GM19043 (cell line): ENCODE measurements around the gene PYY.
"Not testable (repeated sequence)": the region's sequence is repeated elsewhere in the genome, so short reads cannot be mapped to it uniquely, and the experiment has no call there.

Source experiments
- ATAC-seq: cut with Tn5 transposase; IDR thresholded peaks from one replicate; pipeline ENCODE4 v1.9.1; 2021; ENCODE audit warnings: low read depth; ENCODE audit not compliant: unreplicated experiment

PYY gene

DNA sequence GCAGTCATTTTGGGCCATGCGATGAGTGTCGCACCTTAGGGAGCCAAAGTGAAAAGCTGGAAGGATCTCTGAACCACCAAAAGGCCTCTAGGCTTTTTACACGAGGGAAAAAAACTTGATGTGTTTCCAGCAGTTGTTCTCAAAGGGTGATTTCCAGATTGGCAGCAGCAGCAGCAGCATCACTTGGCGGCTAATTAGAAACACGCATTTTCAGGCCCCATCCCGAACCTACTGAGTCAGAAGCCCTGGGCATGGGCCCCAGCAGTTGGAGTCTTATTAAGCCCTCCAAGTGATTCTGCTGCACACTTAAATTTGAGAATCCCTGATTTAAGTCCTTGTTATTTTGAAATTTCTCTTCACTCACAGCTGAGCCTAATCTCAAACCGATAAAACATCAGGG, 25.3 kb upstream of the PYY start:
- no peak for ATAC-seq

DNA sequence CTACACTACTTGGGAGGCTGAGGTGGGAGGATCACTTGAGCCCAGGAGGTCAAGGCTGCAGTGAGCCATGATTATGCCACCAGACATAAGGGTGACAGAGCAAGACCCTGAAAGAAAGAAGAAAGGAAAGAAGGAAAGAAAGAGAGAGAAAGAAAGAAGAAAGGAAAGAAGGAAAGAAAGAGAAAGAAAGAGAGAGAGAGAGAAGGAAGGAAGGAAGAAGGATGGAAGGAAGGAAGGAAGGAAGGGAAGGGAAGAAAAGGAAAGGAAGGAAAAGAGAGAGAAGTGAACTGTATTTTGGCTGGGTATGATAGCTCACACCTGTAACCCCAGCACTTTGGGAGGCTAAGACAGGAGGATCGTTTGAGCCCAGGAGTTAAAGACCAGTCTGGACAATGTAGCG, 24.3 kb upstream of the PYY start:
- no peak for ATAC-seq

DNA sequence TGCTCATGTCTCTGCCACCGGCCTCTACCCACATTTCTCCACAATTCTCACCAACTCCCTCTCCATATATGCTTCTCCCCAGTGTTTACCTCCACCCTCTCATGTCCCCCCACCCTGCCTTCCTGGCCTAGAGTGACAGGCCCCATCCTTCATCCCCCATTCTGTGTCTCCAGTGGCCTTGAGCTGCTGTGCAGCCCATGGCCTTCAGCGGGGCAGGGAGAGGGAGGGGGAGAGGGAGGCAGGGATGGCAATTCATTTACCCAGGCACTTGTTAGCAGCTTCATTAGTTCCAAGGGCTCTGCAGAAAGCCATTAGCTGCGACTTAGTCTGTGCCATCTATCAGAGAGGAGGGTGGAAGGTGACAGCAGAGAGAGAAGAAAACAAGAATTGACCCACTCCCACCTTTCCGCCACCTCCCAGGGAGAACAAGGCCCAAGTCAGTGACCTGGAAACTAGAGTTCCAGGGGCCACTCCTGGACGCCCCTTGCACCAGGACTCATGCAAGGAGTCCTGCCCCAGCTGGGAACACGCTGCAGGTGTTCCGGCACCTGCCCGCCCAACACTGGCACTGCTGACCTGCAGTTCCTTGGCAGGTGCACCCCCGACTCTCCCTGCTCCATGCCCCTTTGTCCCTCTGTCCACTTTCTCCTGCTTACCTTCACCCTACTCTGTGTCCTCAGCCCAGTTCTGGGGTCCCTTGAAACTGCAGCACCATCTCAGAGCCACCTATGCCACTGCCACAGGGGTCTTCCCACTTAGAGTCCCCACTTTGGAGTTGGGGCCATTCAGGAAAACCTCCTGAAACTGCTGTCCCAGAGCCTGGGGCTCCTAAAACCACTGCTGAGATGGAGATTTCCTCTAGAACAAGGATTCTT, 23.5 kb upstream of the PYY start:
- ATAC-seq, result no peak

DNA sequence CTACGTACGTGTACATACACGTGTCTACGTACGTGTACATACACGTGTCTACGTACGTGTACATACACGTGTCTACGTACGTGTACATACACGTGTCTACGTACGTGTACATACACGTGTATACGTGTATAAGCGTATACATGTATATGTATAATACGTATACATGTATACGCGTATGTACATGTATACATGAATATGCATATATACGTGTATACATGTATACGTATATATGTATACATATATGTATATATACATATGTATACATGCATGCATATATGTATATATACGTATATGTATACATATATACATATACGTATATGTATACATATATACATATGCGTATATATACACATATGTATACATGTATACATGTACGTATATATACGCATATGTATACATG, 22.2 kb upstream of the PYY start:
- no peak for ATAC-seq

DNA sequence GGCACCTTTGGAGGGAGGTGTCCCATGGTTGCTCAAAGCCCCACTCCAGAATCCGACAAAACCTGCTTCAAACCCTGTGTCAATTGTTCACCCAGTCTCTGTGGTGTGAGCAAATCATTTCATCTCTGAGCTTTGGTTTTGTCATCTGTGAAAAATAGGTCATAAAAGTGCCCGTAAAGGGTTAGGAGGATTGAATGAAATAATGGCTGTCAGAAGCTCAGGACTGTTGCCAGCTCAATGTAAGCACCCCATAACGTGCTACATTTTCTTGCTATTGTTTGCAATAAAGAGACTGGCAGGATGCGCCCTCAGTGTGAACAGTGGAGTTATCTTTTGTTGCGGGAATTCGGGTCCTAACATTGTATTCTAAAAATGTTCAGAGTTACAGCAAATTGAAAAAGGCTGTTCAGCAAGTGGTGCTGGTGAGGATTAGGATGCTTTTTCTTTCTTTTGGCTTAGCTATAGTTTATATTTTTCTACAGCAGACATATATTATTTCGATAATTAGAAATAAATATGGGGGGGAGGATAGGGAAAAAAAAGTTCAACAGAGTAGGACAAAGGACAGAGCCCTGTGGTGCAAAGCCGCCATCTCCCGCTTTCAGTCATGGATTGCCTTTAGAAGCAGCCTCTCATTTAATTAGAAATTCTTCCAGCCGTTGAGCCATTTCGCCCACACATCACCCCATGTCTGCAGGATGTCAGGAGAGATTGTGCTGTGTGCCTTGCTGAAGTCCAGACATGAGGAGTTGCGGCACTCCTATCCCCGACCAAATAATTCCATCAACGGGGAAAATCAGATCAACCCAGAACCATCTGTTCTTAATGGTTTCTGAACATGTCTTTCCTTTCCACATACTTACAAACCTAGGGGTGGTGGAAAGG, 20.9 kb upstream of the PYY start:
- ATAC-seq, result no peak

DNA sequence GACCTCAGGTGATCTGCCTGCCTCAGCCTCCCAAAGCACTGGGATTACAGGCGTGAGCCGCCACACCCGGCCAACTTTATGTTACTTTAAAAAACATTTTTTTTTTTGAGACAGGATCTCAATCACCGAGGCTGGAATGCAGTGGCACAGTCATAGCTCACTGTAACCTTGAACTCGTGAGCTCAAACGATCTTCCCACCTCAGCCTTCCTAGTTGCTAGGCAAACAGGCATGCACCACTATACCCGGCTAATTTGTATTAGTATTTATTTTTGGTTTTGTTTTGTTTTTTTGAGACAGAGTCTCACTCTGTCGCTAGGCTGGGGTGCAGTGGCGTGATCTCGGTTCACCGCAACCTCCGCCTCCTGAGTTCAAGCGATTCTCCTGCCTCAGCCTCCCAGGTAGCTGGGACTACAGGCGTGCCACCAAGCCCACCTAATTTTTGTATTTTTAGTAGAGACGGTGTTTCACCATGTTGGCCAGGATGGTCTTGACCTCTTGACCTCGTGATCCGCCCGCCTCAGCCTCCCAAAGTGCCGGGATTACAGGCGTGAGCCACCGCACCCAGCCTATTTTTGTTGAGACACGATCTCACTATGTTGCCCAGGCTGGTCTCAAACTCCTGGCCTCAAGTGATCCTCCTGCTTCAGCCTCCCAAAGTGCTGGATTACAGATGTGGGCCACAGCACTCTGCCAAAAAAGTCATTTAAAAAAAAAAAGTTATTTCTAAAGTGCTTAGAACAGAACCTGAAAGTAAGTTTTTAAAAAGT, 18.9 kb upstream of the PYY start:
- ATAC-seq, result not testable (repeated sequence)

DNA sequence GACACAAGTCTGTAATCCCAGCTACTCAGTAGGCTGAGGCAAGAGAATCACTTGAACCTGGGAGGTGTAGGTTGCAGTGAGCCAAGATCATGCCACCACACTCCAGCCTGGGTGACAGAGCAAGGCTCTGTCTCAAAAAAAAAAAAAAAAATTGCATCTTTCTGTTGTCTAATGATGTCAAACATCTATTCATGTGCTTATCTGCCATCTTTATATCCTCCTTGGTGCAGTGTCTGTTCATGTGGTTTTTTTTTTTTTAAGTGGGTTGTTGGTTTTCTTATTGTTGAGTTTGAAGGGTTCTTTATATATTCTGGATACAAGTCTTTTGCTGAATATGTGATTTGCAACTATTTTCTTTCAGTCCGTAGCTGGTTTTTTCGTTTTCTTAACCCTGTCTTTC, 17.7 kb upstream of the PYY start:
- ATAC-seq, result not testable (repeated sequence)

DNA sequence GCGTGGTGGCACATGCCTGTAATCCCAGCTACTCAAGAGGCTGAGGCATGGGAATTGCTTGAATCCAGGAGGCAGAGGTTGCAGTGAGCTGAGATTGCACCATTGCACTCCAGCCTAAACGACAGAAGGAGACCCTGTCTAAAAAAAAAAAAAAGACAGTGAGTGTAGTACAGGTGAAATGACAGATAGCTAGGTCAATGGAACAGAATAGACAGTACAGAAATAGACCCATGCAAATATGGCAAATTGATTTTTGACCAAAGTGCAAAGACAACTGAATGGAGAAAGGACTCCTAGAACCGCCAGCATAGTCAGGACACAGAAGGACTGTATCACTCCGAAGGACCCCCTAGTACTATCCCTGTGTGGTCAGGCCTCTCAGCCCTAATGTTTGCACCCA, 16.6 kb upstream of the PYY start:
- ATAC-seq, result no peak

DNA sequence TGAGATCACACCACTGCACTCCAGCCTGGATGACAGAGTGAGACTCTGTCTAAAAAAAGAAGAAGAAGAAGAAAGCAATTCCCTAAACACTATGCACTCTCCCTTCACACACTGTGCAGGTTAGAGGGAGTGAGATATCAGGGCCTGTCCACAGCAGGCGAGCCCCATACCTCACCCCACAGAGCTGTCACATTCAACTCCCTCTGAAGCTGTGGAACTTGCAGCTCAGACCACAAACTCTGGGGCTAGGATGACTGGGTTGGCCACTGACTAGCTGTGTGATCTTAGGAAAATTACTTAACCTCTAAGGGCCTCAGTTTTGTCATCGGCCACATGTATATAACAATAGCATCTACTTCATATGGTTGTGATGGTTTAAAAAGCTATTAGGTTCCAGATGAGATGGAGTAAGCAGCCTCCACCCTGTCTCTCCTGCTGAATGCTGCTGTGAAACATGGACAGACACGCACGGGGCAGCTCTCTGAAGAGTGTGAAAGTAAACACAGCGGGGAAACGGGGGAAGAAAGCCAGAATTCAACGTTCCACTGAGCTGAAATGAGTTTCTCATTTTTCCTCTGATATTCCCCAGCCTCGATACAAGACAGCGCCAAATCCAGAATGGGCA, 13.6 kb upstream of the PYY start:
- ATAC-seq, result no peak

DNA sequence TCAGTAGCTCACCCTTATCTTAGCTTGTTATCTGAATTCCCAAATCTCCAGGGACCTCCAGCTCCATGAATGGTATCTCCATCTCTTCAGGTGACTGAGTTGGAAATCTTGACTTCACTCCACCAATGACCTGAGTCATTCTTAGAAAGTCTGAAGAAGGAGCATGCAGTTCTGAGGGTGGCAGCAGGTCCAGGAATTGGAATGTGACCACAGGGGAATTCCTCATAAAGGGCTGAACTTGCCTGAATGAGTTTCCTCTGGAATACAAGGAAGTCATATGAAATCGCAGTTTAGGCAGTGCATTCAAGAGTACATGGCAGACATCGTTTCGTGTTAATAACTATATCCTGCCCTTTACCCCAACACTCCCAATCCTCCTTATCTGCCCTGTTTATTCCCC, 12.5 kb upstream of the PYY start:
- ATAC-seq, result no peak

DNA sequence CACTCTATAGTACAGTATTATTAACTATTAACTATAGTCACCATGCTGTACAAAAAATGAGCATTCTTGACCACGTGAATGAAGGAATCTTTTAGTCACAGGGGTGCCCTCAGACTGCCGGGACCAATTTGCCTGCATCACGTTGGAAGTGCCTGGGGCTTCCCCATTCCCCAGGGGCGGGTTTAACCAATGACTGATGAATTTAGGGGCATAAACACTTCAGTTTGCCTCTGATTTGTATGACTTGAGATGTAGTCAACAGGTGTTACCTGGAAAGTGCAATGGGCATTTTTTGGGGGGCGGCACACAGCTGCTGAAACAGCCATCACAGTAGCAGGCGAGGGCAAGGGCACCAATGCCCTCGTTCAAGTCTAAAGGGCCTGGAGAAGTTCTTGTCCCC, 8.7 kb upstream of the PYY start:
- no peak for ATAC-seq

DNA sequence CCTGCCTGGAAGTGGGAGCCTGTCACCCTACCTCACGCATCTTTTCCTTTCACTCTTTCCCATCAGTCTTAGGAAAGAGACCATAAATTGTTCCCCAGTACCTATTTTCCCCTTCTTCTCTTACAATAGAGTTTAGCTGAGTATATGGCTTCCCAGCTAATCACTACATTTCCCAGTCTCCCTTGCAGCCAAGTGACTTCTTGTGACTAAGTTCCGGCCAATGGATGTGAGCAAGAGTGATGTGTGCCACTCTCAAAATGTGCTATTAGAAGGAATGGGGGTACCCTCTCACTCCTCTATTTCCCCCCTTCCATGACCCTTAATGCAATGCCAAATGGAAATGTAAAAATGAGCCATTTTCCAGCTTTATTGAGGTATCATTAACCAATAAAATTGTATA, 8.2 kb upstream of the PYY start:
- no peak for ATAC-seq

DNA sequence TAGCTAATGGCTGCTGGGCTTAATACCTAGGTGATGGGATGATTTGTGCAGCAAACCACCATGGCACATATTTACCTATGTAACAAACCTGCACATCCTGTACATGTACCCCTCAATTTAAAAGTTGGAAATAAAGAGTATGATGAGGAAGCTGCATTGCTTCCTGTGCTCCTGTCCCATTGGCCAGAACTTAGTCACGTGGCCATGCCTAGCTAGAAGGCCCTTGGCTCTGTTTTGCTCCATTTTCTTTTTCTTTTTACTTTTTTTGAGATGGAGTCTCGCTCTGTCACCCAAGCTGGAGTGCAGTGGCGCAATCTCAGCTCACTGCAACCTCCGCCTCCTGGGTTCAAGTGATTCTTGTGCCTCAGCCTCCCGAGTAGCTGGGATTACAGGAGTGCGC, 7.6 kb upstream of the PYY start:
- not testable (repeated sequence) for ATAC-seq

DNA sequence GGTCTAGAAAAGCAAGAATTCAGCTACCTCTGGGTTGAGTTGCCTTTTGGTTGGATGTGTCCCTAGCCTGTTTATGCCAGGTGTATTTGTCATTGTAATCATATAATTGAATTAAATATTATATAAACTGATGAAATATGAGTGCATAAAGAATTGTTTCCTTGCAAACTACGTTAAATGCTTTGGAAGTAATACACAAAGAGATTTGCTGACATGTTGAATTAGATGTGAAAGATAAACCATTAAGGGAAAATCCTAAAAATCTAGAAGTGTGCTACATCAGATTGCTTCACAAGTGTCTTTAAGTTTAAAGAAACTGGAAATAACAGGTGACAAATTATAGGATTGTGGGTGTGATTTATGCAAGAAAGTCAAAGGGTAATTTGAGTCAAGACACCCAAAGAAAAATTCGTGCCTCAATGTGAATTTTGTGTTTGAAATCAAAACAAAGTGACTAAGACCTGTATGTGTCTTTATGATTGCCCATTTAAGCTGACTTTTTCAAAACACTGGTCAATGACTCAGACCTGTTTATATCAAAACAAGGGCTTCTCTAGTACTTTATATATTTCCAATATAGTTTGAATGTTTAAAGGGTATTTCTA, 5.1 kb upstream of the PYY start:
- ATAC-seq, result no peak

DNA sequence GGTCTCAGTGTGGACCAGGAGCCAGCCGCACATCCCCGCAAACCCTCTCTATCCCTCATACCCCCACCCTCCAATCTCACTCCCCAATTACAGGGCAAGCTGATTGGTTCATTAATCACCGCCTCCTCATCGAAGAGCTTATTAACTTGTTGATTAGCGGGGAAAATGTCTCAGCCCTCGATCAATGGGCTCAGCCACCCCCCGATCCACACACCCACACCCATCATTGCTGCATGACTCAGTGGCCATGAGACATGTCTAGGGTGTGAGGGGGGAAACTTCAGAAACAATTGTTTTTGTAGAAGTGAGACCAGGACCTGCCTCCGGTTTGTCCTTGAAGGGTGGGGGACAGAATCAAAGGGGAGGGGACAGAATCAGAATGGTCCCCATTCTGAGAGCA, 2.5 kb upstream of the PYY start:
- ATAC-seq, result no peak

DNA sequence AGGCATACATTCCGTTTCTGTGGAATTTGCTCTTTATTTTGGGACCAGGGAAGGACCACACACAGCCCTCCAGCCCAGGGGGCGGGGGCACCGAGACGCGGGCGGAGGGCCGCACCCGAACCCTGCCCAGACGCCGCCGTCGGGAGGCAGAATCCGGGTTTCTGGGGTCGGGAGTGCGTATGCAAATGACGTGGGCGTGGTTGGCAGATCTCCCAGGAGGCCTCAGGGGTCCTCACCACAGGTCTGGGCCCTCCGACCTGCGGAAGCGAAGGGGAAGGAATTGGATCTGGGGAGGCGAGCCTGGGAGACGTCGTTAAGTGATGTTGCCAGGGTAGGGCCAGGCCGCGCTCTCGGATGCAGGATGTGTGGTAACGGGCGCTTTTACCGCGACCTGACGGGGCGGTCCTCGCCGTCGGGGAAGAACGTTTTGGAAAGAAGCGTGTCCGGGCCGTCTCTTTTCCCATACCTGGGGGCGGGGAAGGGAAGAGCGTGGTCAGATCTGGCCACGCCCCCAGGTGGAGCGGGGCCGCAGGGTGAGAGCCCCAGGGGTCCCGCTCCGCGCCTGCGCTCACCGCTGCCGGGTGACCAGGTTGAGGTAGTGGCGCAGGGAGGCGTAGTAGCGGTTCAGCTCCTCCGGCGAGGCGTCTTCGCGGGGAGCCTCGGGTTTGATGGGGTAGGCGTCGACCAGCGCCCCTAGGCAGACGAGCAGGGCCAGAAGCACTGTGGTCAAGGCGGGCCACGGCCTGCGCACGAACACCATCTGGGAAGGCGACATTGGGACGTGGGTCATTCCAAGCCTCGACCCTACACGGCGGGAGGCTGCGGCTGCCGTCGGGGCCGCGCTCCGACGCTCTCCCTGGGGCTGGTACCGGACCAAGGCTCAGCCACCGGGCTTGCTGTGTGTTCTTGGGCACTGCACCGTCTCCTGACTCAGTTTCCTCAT, 745 bp downstream of the PYY start:
- ATAC-seq, result no peak

DNA sequence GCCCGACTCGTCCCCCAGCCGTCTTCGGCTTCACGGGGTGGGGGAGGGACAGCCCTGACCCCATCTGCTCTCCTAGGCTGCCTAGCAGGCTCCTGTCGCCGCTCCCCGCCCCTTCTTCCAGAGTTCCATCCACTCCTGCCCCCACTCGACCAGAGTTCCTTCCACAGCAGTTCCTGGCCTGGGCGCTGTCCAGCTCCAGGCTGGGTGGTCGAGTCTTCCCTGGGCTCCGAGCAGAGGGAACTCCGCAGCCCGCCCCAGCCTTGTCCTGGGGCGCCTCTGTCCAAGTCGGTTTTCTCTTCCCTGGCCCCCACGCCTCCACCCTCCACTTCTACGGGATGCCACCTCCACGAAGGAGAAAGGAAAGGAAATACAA, 1.4 kb downstream of the PYY start:
- no peak for ATAC-seq

DNA sequence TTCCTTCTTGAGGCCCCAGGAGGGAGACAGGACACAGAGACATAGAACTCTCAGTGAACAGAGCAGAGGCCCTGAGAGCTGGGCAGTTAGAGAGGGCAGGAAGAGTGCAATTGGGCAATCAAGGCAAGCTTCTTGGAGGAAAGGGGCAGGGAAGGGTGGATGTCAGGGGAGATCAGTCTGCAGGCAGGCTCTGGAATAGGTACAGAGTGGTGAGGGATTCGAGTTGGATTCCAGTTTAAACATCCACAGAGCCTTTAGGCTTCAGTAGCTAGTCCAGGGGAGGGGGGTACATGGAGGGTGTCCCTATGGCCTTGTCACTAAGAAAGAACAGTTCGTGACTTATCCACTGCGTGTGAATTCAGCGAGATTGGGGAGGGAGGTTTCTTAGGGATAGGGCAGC, 2.0 kb downstream of the PYY start:
- no peak for ATAC-seq

DNA sequence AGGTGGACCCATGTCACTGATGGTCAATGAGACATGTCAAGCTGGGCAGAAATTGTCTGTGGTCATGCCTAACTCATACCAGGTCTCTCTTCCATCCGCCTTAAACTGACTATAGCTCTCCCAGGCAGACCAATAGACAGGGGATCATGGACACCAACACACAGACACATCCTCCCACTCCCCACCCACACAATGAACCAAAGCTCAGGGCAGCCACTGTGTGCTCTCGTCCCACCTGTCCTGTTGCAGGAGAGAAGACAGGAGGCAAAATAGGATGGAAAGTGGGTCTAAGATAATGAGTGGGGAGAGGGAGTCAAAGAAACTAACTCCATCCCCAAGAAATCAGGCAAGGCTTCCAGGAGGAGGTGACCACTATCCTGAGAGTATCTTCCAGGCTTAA, 3.2 kb downstream of the PYY start:
- no peak for ATAC-seq
